Duodenal mucosa (tissue), 2 donors: ENCODE measurements around the gene IGSF22.

Experiments used
- H3K27ac ChIP-seq: one replicate; pipeline ENCODE4 v1.7.0; 2013; ENCODE audit warnings: low read depth, low read length
- H3K27me3 ChIP-seq, 2 donors: one replicate each; pipeline ENCODE4 v1.7.0; 2013; ENCODE audit warnings: low read length in 2 of 2, control low read depth in 1 of 2; ENCODE audit not compliant: insufficient read depth in 2 of 2, control insufficient read depth in 1 of 2
- H3K36me3 ChIP-seq, 2 donors: one replicate each; pipeline ENCODE4 v1.7.0; 2013; ENCODE audit warnings: low read length in 2 of 2, control low read depth in 1 of 2; ENCODE audit not compliant: insufficient read depth in 2 of 2, control insufficient read depth in 1 of 2
- H3K4me1 ChIP-seq, 2 donors: one replicate each; pipeline ENCODE4 v1.7.0; 2013; ENCODE audit warnings: low read length in 2 of 2, control low read depth in 1 of 2; ENCODE audit not compliant: insufficient read depth in 2 of 2, control insufficient read depth in 1 of 2
- H3K4me3 ChIP-seq, 2 donors: one replicate each; pipeline ENCODE4 v1.7.0; 2013; ENCODE audit warnings: low read length in 2 of 2, low read depth in 1 of 2
- H3K9ac ChIP-seq, 2 donors: one replicate each; pipeline ENCODE4 v1.7.0; 2013; ENCODE audit warnings: low read length in 2 of 2, low read depth in 1 of 2
- H3K9me3 ChIP-seq, 2 donors: one replicate each; pipeline ENCODE4 v1.7.0; 2013; ENCODE audit warnings: low read length in 2 of 2, control low read depth in 1 of 2; ENCODE audit not compliant: control insufficient read depth in 1 of 2

Gene IGSF22

DNA sequence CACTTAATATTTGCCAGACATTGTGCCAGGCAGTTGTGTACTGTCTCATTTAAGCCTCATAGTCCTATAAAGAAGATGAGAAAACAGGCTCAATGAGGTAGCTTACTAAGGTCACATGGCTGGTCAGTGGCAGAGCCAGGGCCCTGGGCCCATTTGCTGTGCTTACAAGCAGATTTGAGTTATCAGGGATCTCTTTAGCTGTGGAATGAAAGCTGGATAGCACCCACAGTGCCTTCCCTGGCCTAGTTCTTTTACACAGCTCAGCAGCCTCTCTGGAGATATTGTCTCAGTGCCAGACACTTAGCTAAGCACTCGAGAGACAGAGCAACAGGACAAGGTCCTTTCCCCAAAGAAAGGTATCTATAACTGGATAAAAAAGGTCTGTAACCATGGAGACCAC, 21.3 kb downstream of the IGSF22 start:
- H3K4me3 ChIP-seq = no peak overlapping the region
- peaks cover 21 to 26% of the 10 kb centered on the region in 2 donors for H3K4me1 ChIP-seq
- no peaks in the 10 kb centered on the region for H3K9me3 ChIP-seq
- no peaks in the 10 kb centered on the region for H3K36me3 ChIP-seq
- H3K9ac ChIP-seq = no peak overlapping the region
- no peak overlapping the region for H3K27ac ChIP-seq
- peaks cover 2 to 10% of the 10 kb centered on the region in 2 donors for H3K27me3 ChIP-seq

- Histone ChIP-seq H3K9ac (no peak overlapping the region), H3K4me3 (no peak overlapping the region), H3K4me1 (peaks cover 26 to 31% of the 10 kb centered on the region in 2 donors)
Observed at GRCh38 chr11:18704045-18704645, 21.8 kb downstream of the IGSF22 start.

DNA sequence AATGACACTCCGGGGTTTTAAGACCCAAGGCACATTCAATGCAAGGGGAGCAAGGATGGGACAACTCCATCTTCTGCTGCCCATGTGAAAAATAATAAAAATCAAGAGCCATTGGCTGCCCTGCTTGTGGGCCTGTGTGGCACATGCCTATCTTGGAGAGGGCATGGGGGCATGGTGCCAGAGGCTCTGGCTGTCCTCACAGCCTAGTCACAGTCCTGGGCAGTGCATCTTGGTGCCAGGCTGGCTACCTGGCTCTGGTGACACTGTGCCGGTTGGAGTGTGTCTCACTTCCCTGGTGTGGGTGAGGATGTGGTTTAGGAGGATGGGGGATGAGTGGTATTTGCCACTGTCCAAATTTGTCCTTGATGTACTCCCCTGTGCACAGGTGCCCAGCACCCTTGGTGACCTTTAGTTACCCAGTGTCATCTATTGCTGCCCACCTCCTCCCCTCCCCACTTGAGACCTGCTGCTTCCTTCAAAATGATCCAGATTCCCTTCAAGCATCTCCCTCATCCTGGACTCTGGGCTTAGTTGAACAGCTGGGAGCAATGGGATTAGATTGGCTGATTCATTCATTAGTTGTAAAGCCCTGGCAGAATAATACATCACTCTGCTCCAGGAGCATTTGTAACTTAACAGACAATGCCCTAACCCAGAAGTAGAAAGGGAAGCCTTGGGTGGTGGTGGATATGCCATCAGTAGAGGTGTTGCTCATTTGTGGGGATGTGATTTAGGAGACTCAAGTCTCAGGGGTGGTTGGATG, 22.8 kb downstream of the IGSF22 start:
- Histone ChIP-seq H3K27ac (no peak overlapping the region), H3K27me3 (peaks cover 3 to 13% of the 10 kb centered on the region in 2 donors), H3K4me1 (peaks cover 26 to 35% of the 10 kb centered on the region in 2 donors), H3K36me3 (no peaks in the 10 kb centered on the region), H3K4me3 (no peak overlapping the region), H3K9ac (no peak overlapping the region), H3K9me3 (no peaks in the 10 kb centered on the region)

More at GRCh38 chr11:18704045-18704645, 21.8 kb downstream of the IGSF22 start:
- Histone ChIP-seq H3K27me3 (peaks cover 3 to 13% of the 10 kb centered on the region in 2 donors), H3K27ac (no peak overlapping the region), H3K36me3 (no peaks in the 10 kb centered on the region), H3K9me3 (no peaks in the 10 kb centered on the region)

DNA sequence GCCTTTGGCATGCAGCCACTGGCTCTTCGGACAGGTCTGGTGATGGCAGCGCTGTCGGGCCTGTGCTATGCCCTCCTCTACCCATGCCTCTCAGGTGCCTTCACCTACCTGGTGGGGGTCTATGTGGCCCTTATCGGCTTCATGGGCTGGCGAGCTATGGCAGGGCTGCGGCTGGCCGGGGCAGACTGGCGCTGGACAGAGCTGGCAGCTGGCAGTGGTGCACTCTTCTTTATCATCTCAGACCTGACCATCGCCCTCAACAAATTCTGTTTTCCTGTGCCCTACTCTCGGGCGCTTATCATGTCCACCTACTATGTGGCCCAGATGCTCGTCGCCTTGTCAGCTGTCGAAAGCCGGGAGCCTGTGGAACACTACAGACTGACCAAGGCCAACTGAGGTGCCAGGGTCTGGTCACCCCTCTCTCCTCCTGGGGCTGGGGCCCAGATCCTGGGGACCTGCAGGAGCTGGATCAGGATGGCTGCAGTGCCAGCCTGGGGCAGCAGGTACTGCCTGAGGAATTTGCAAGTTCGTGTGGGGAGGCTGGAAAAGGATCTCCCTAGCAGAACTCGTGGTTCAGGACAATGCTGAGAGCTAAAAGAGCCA, 24.3 kb downstream of the IGSF22 start:
- no peak overlapping the region for H3K9ac ChIP-seq
- no peaks in the 10 kb centered on the region for H3K36me3 ChIP-seq

GRCh38 chr11:18700872-18701271, 25.1 kb downstream of the IGSF22 start:
- no peaks in the 10 kb centered on the region for H3K9me3 ChIP-seq
- H3K27ac ChIP-seq = no peak overlapping the region
- H3K9ac ChIP-seq = no peak overlapping the region
- H3K4me1 ChIP-seq = peaks cover 24 to 30% of the 10 kb centered on the region in 2 donors
- peaks cover 3 to 13% of the 10 kb centered on the region in 2 donors for H3K27me3 ChIP-seq
- no peak overlapping the region for H3K4me3 ChIP-seq
- no peaks in the 10 kb centered on the region for H3K36me3 ChIP-seq

More for the DNA sequence above, 24.3 kb downstream of the IGSF22 start:
- H3K27ac ChIP-seq = no peak overlapping the region
- peaks cover 3 to 13% of the 10 kb centered on the region in 2 donors for H3K27me3 ChIP-seq
- no peak overlapping the region for H3K4me3 ChIP-seq
- H3K9me3 ChIP-seq = no peaks in the 10 kb centered on the region
- H3K4me1 ChIP-seq = peaks cover 26 to 36% of the 10 kb centered on the region in 2 donors

GRCh38 chr11:18700375-18700774, 25.6 kb downstream of the IGSF22 start:
- no peaks in the 10 kb centered on the region for H3K36me3 ChIP-seq
- peaks cover 19 to 25% of the 10 kb centered on the region in 2 donors for H3K4me1 ChIP-seq
- H3K27me3 ChIP-seq = peaks cover 3 to 13% of the 10 kb centered on the region in 2 donors
- no peak overlapping the region for H3K27ac ChIP-seq
- no peaks in the 10 kb centered on the region for H3K9me3 ChIP-seq
- no peak overlapping the region for H3K4me3 ChIP-seq
- no peak overlapping the region for H3K9ac ChIP-seq

GRCh38 chr11:18699848-18700261, 26.1 kb downstream of the IGSF22 start:
- Histone ChIP-seq H3K4me3 (peak overlapping the region; percentile 63 to 73), H3K9ac (peak overlapping the region in 1 of 2 donors; percentile 30), H3K27ac (no peak overlapping the region)

DNA sequence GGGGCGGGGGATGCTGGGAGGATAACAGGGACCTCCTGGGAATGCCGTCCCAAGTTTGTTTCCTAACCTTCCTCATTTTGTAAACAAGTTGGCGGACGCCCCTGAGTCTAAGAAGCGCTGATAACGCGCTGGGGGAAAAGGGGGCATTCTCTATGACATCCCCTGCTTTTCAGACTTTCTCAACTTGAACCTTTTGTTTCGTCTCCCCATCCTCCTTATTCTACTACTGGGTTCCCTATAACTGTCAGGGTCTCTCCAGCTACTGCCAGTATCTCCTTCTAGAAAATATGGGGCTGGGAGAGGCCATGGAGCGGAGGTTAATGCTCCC, 26.8 kb downstream of the IGSF22 start:
- peak overlapping the region; percentile 63 to 73 for H3K4me3 ChIP-seq
- no peaks in the 10 kb centered on the region for H3K36me3 ChIP-seq
- H3K27ac ChIP-seq = peak overlapping the region; percentile 49
- peak overlapping the region in 1 of 2 donors; percentile 30 for H3K9ac ChIP-seq
- H3K9me3 ChIP-seq = no peaks in the 10 kb centered on the region
- H3K4me1 ChIP-seq = peaks cover 14 to 20% of the 10 kb centered on the region in 2 donors
- H3K27me3 ChIP-seq = peaks cover 3 to 13% of the 10 kb centered on the region in 2 donors

More at GRCh38 chr11:18699848-18700261, 26.1 kb downstream of the IGSF22 start:
- peaks cover 14 to 20% of the 10 kb centered on the region in 2 donors for H3K4me1 ChIP-seq
- no peaks in the 10 kb centered on the region for H3K9me3 ChIP-seq
- no peaks in the 10 kb centered on the region for H3K36me3 ChIP-seq
- H3K27me3 ChIP-seq = peaks cover 3 to 13% of the 10 kb centered on the region in 2 donors

GRCh38 chr11:18698341-18699268, 27.4 kb downstream of the IGSF22 start, which contains the start of gene TMEM86A:
Gene TMEM86A (plus strand): TSS chr11:18698779. CDS start chr11:18698887, 108 bp downstream.
- peak within 1 kb of the TSS; percentile 49 for H3K27ac ChIP-seq
- peak within 1 kb of the TSS; percentile 63 to 73 for H3K4me3 ChIP-seq
- no peaks in the 10 kb centered on the region for H3K36me3 ChIP-seq
- H3K9ac ChIP-seq = peak within 1 kb of the TSS; percentile 30 to 43
- no peaks in the 10 kb centered on the region for H3K9me3 ChIP-seq
- peaks cover 14 to 20% of the 10 kb centered on the region in 2 donors for H3K4me1 ChIP-seq
- H3K27me3 ChIP-seq = peaks cover 3 to 13% of the 10 kb centered on the region in 2 donors
